Endothelial cell of umbilical vein (primary cell): ENCODE measurements around the gene TOMM40L. TPM values are rescaled to one million over a fixed set of nuclear protein-coding genes. Genes with fewer than 3 reads are reported as not detected.

Experiments used
- BruUV-seq: library from RNA; stranded (reverse); fragments of 400-500 nt; replicated peaks from 2 replicates; lab custom pipeline; 2021; lab: Mats Ljungman, UMichigan
- CTCF ChIA-PET: fragments of 300-600, 350-600 bp; sonication (Branson Sonifier 250); formaldehyde crosslinking; loops from one replicate; lab custom pipeline; 2021; ENCODE audit warnings: antibody characterized with exemption, inconsistent platforms; lab: Charles Lee
- POLR2A ChIA-PET: fragments of 300-600, 350-600 bp; sonication (Branson Sonifier 250); formaldehyde crosslinking; loops from one replicate; lab custom pipeline; 2021; ENCODE audit warnings: antibody characterized with exemption, inconsistent platforms; lab: Charles Lee
- DNase-seq: peaks from one replicate; pipeline ENCODE4 v3.0.0-alpha.2; 2011; ENCODE audit warnings: low read depth, low spot score
- FAIRE-seq: peaks from 2 replicates; lab custom pipeline; 2011; peaks lifted over from hg19 to GRCh38; lab: Jason Lieb, UNC
- H2AFZ ChIP-seq: 2 replicates; pipeline ENCODE4 v1.6.0; 2012; ENCODE audit warnings: low read depth, low read length, control low read depth, inconsistent platforms
- H3K27ac ChIP-seq: 2 replicates; pipeline ENCODE4 v1.5.1; 2011; ENCODE audit warnings: low read depth, mild to moderate bottlenecking, control low read depth, low read length, moderate library complexity; ENCODE audit not compliant: insufficient read depth
- H3K27me3 ChIP-seq, 2 experiments: 2 replicates each; pipeline versions ENCODE4 v1.6.0 to v1.6.1; 2011; ENCODE audit warnings: low read length in 2 of 2, mixed read lengths in 1 of 2; ENCODE audit not compliant: control insufficient read depth in 2 of 2, insufficient read depth in 2 of 2
- H3K36me3 ChIP-seq, 2 experiments: 2 replicates in 1 of 2; 3 replicates in 1 of 2; pipeline ENCODE4 v1.5.1; 2011; ENCODE audit warnings: low read length in 2 of 2, mild to moderate bottlenecking in 1 of 2, moderate library complexity in 1 of 2; ENCODE audit not compliant: control insufficient read depth in 2 of 2, insufficient read depth in 2 of 2; ENCODE audit errors: extremely low read depth in 1 of 2
- H3K4me1 ChIP-seq: 3 replicates; pipeline ENCODE4 v1.5.1; 2011; ENCODE audit warnings: mild to moderate bottlenecking, low read length; ENCODE audit not compliant: control insufficient read depth, insufficient read depth; ENCODE audit errors: extremely low read depth
- H3K4me2 ChIP-seq: 2 replicates; pipeline ENCODE4 v1.6.1; 2011; ENCODE audit warnings: low read length, control low read depth, mixed read lengths; ENCODE audit not compliant: insufficient read depth
- H3K4me3 ChIP-seq, 3 experiments: fragments of 200-600 bp in 1 of 3; sonication (generic), shearing (Covaris generic) in 1 of 3; replicated peaks in 1 of 3; 2 replicates each; pipeline ENCODE4 v1.5.1; 2011 to 2016; ENCODE audit warnings: control low read depth in 3 of 3, low read length in 3 of 3, mild to moderate bottlenecking in 2 of 3, inconsistent platforms in 1 of 3, low read depth in 1 of 3, moderate library complexity in 1 of 3; ENCODE audit not compliant: insufficient read depth in 1 of 3
- H3K79me2 ChIP-seq: 2 replicates; pipeline ENCODE4 v1.6.0; 2012; ENCODE audit warnings: low read length, inconsistent platforms; ENCODE audit not compliant: control insufficient read depth, insufficient read depth
- H3K9ac ChIP-seq: replicated peaks from 2 replicates; pipeline ENCODE3; 2011; ENCODE audit warnings: low read length, control low read depth; ENCODE audit not compliant: insufficient read depth; ENCODE audit errors: extremely low read depth
- H3K9me1 ChIP-seq: replicated peaks from 3 replicates; pipeline ENCODE4 v1.6.0; 2011; ENCODE audit warnings: mild to moderate bottlenecking, low read length; ENCODE audit not compliant: control insufficient read depth, insufficient read depth; ENCODE audit errors: extremely low read depth
- H3K9me3 ChIP-seq: replicated peaks from 2 replicates; pipeline ENCODE4 v1.5.1; 2012; ENCODE audit warnings: low read length, inconsistent platforms; ENCODE audit not compliant: control insufficient read depth, insufficient read depth
- H4K20me1 ChIP-seq: replicated peaks from 2 replicates; pipeline ENCODE3; 2011; ENCODE audit warnings: mild to moderate bottlenecking, low read length; ENCODE audit not compliant: control insufficient read depth, insufficient read depth; ENCODE audit errors: extremely low read depth
- EZH2 ChIP-seq: IDR thresholded peaks from 2 replicates; pipeline ENCODE4 v1.6.1; 2012; ENCODE audit warnings: borderline replicate concordance, low read depth, mild to moderate bottlenecking, moderate library complexity, low read length, inconsistent platforms; ENCODE audit not compliant: severe bottlenecking
- FOS ChIP-seq: IDR thresholded peaks from 2 replicates; pipeline ENCODE4 v1.6.1; 2011; ENCODE audit warnings: mild to moderate bottlenecking, low read length, moderate library complexity, borderline replicate concordance; ENCODE audit not compliant: insufficient read depth
- GATA2 ChIP-seq: IDR thresholded peaks from 2 replicates; pipeline ENCODE4 v1.7.0; 2011; ENCODE audit warnings: low read depth, mild to moderate bottlenecking, moderate library complexity, mixed read lengths, low read length; ENCODE audit not compliant: insufficient read length, insufficient read depth
- JUN ChIP-seq: IDR thresholded peaks from 2 replicates; pipeline ENCODE4 v1.6.1; 2011; ENCODE audit warnings: borderline replicate concordance, low read depth; ENCODE audit not compliant: insufficient read length, insufficient read depth
- MAX ChIP-seq: IDR thresholded peaks from 2 replicates; pipeline ENCODE4 v1.6.1; 2011; ENCODE audit not compliant: insufficient read depth, insufficient read length
- MYC ChIP-seq: IDR thresholded peaks from one replicate; pipeline ENCODE4 v1.6.1; 2011; ENCODE audit warnings: mild to moderate bottlenecking, low read depth, low read length
- POLR2A ChIP-seq: IDR thresholded peaks from 2 replicates; pipeline ENCODE4 v1.6.1; 2012; ENCODE audit warnings: low read depth, mild to moderate bottlenecking, control low read depth, low read length
- POLR2AphosphoS5 ChIP-seq: IDR thresholded peaks from 2 replicates; pipeline ENCODE4 v1.6.1; 2012; ENCODE audit warnings: low read depth, mild to moderate bottlenecking, control low read depth, low read length, moderate library complexity; ENCODE audit not compliant: insufficient read depth
- dilution Hi-C: fragments of 300-500 bp; cut with MboI; formaldehyde crosslinking; loops from one replicate; pipeline ENCODE4 v1.15.0; 2019; ENCODE audit warnings: low sequenced_read_pairs; ENCODE audit not compliant: extremely low pct_ligation_motif_present
- intact Hi-C: fragments of 100-400 bp; cut with micrococcal nuclease; formaldehyde crosslinking; loops from one replicate; pipeline ENCODE4 v1.10.0; 2022
- polyA plus RNA-seq, 4 experiments: library from polyadenylated mRNA; depleted of rRNA in 3 of 4; stranded (reverse) in 3 of 4; unstranded in 1 of 4; fragments of >200 nt; gene quantifications; 2 replicates each; pipeline versions ENCODE4 v1.2.1 to v1.2.3, GENCODE V29; 2011 to 2012; ENCODE audit warnings: missing spikeins in 1 of 4
- total RNA-seq: library from RNA; stranded (reverse); gene quantifications from 2 replicates; pipeline ENCODE4 v1.2.3, GENCODE V29; 2021
- TF ChIP-seq, protein P1 (sequence below), 2 donors: IDR thresholded peaks; 1 replicate in 1 of 2; 2 replicates in 1 of 2; pipeline ENCODE4 v1.5.1; 2011; ENCODE audit warnings: low read length in 2 of 2, mild to moderate bottlenecking in 2 of 2, moderate library complexity in 2 of 2, control low read depth in 1 of 2, inconsistent platforms in 1 of 2, low read depth in 1 of 2; ENCODE audit not compliant: insufficient read depth in 1 of 2; ENCODE audit errors: extremely low read depth in 1 of 2

The TOMM40L gene
- total and polyA plus RNA-seq, 2 donors (not counting 3 experiments of a cell fraction or from before 2014, with no cell fraction given) = 18.6 to 18.7 TPM

DNA sequence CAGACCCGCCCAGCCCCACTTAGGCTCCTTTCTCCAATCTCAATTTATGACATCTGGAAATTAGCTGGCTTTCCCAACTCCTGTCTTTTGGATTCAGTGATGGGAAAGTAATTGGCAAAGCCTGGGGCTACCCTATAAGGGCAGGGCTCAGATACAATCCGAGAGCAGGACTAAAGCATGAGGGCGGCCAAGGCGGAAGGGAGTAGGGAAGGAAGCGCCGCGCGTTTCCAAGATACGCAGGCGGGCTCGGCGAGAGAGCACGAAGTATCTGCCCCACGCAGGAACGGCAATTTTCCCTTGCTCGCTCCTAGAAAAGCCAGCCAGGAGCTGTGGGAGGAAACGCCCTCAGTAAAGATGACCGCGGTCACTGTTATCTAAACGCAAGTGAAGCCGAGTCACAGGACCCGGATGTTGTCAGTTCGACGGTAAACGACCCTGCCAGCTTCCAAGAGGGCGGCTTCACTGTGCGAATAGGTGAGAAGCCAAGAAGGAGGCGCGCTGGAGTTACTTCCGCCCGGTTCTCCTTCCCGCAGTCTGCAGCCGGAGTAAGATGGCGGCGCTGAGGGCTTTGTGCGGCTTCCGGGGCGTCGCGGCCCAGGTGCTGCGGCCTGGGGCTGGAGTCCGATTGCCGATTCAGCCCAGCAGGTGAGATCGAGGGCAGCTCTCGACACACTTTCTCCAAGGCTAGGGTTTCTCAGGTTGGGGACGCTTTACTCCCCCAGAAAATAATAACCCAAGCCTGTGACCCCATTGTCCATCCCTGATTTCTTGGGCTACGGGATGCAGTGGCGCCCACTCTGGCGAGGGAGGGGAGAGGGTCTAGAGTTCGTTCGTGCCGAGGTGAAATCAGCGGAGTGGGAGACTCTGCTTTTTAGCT lies 23.8 kb upstream of the TOMM40L start, which contains the start of gene NDUFS2:
TSS of gene NDUFS2 (plus strand) at position 532 of the 877 bp plus-strand sequence. CDS start at position 551, 19 bp downstream.
- H3K4me2 ChIP-seq = peak within 1 kb of the TSS; percentile 89
- no peaks in the 10 kb centered on the region for H3K9me3 ChIP-seq
- peak; percentile 98 for DNase-seq
- peak within 1 kb of the TSS; percentile 72 to 96 (median 75) for H3K4me3 ChIP-seq
- ChIA-PET POLR2A (interaction anchor here (0.8 to 1.7 kb wide), 5 partner anchors 11 to 112 kb away, joined by 3 to 15 read pairs (median 3); partner anchors contain the start of genes B4GALT3, PPOX and TOMM40L), CTCF (interaction anchor here (0.8 to 5.1 kb wide), 15 partner anchors 8 to 182 kb away, joined by 3 to 28 read pairs (median 5); partner anchors contain the start of genes B4GALT3, PPOX and TOMM40L)
- no peaks in the 10 kb centered on the region for H3K9me1 ChIP-seq
- BruUV-seq = TSS peak; percentile 49
- no peaks in the 10 kb centered on the region for H3K27me3 ChIP-seq
- H3K79me2 ChIP-seq = peaks cover 49% of the 10 kb centered on the region
- TF ChIP-seq POLR2A (peak; percentile 93), MYC (no peak), GATA2 (no peak), POLR2AphosphoS5 (peak; percentile 84), EZH2 (no peak), JUN (no peak), MAX (no peak), FOS (no peak)
- TF ChIP-seq, protein P1, sequence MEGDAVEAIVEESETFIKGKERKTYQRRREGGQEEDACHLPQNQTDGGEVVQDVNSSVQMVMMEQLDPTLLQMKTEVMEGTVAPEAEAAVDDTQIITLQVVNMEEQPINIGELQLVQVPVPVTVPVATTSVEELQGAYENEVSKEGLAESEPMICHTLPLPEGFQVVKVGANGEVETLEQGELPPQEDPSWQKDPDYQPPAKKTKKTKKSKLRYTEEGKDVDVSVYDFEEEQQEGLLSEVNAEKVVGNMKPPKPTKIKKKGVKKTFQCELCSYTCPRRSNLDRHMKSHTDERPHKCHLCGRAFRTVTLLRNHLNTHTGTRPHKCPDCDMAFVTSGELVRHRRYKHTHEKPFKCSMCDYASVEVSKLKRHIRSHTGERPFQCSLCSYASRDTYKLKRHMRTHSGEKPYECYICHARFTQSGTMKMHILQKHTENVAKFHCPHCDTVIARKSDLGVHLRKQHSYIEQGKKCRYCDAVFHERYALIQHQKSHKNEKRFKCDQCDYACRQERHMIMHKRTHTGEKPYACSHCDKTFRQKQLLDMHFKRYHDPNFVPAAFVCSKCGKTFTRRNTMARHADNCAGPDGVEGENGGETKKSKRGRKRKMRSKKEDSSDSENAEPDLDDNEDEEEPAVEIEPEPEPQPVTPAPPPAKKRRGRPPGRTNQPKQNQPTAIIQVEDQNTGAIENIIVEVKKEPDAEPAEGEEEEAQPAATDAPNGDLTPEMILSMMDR (IDR thresholded peaks at IDR 0.05; ENCODE audit: extremely low read depth in 1 of 2, insufficient read depth in 1 of 2, low read depth in 1 of 2, low read length in 2 of 2) = peak in 1 of 2 donors; percentile 9
- peaks cover 4 to 7% of the 10 kb centered on the region in 2 experiments for H3K36me3 ChIP-seq
- intact Hi-C loops (loop anchor here (1.0 kb wide), 2 partner anchors 23 to 36 kb away; partner anchors contain the start of gene PPOX), dilution Hi-C loops (no loop called here)
- H3K9ac ChIP-seq = peak within 1 kb of the TSS; percentile 75
- peak within 1 kb of the TSS; percentile 98 for H3K27ac ChIP-seq
- peaks cover 59% of the 10 kb centered on the region for H3K4me1 ChIP-seq
- H2AFZ ChIP-seq = peak within 1 kb of the TSS; percentile 0
- peak; percentile 96 for FAIRE-seq
- no peaks in the 10 kb centered on the region for H4K20me1 ChIP-seq
